Neural progenitor cell (in vitro differentiated cells): ENCODE results near the gene SPSB3. TPM values are rescaled to one million over a fixed set of nuclear protein-coding genes. Genes with fewer than 3 reads are reported as not detected.

Experiments used
- DNase-seq: peaks from one replicate; pipeline ENCODE4 v3.0.0-alpha.2; 2016; ENCODE audit warnings: low spot score
- H2AFZ ChIP-seq: fragments of 200-600 bp; sonication (generic); replicated peaks from 2 replicates; pipeline ENCODE4 v1.6.1; 2016; ENCODE audit warnings: antibody characterized with exemption
- H3F3A ChIP-seq: fragments of 200-600 bp; sonication (generic); 2 replicates; pipeline ENCODE4 v1.6.1; 2016; ENCODE audit warnings: antibody characterized with exemption, low read depth
- H3K27ac ChIP-seq: fragments of 200-600 bp; sonication (generic); 2 replicates; pipeline ENCODE4 v1.5.1; 2016; ENCODE audit warnings: mild to moderate bottlenecking
- H3K27me3 ChIP-seq: fragments of 200-600 bp; sonication (generic); 2 replicates; pipeline ENCODE4 v1.6.1; 2016; ENCODE audit warnings: mild to moderate bottlenecking, moderate library complexity
- H3K36me3 ChIP-seq: fragments of 200-600 bp; sonication (generic); 2 replicates; pipeline ENCODE4 v1.5.1; 2016
- H3K4me1 ChIP-seq: fragments of 200-600 bp; sonication (generic); 2 replicates; pipeline ENCODE4 v1.6.1; 2016; ENCODE audit warnings: mixed run types
- H3K4me2 ChIP-seq: fragments of 200-600 bp; sonication (generic); 2 replicates; pipeline ENCODE4 v1.6.1; 2016
- H3K4me3 ChIP-seq: fragments of 200-600 bp; sonication (generic); 2 replicates; pipeline ENCODE4 v1.5.1; 2016
- H3K79me2 ChIP-seq: fragments of 200-600 bp; sonication (generic); 2 replicates; pipeline ENCODE4 v1.6.1; 2016; ENCODE audit warnings: low read depth
- H3K9ac ChIP-seq: fragments of 200-600 bp; sonication (generic); 2 replicates; pipeline ENCODE4 v1.6.1; 2016
- H3K9me3 ChIP-seq: fragments of 200-600 bp; sonication (generic); 2 replicates; pipeline ENCODE4 v1.5.1; 2016; ENCODE audit warnings: low read depth
- H4K20me1 ChIP-seq: fragments of 200-600 bp; sonication (generic); 2 replicates; pipeline ENCODE4 v1.6.1; 2016; ENCODE audit warnings: low read depth
- H3K27ac Mint-ChIP-seq: 3 replicates; pipeline ENCODE4 v1.8.0; 2021; ENCODE audit warnings: mixed read lengths
- H3K27me3 Mint-ChIP-seq: 2 replicates; pipeline ENCODE4 v1.8.0; 2022; ENCODE audit warnings: low read depth, mild to moderate bottlenecking, inconsistent platforms, moderate library complexity, mixed read lengths; ENCODE audit not compliant: insufficient read depth
- H3K36me3 Mint-ChIP-seq: 3 replicates; pipeline ENCODE4 v1.8.0; 2021; ENCODE audit warnings: mixed read lengths
- H3K4me1 Mint-ChIP-seq: 3 replicates; pipeline ENCODE4 v1.8.0; 2021; ENCODE audit warnings: mixed read lengths
- H3K4me3 Mint-ChIP-seq: 3 replicates; pipeline ENCODE4 v1.8.0; 2021; ENCODE audit warnings: mild to moderate bottlenecking, moderate library complexity, mixed read lengths
- H3K9me3 Mint-ChIP-seq: 3 replicates; pipeline ENCODE4 v1.8.0; 2020; ENCODE audit warnings: mixed read lengths
- EZH2 ChIP-seq: fragments of 200-600 bp; sonication (generic); IDR thresholded peaks from 2 replicates; pipeline ENCODE4 v1.6.1; 2017; ENCODE audit warnings: antibody characterized with exemption, mild to moderate bottlenecking, moderate library complexity
- EZH2phosphoT487 ChIP-seq: fragments of 200-600 bp; sonication (generic); IDR thresholded peaks from 2 replicates; pipeline ENCODE4 v1.6.1; 2017; ENCODE audit warnings: antibody characterized with exemption
- total RNA-seq: library from RNA; depleted of rRNA; stranded (reverse); fragments of >200 nt; gene quantifications from 2 replicates; pipeline ENCODE4 v1.2.3, GENCODE V29; 2015; ENCODE audit warnings: low replicate concordance
- TF ChIP-seq, protein P1 (sequence below): fragments of 200-600 bp; sonication (generic); IDR thresholded peaks from 2 replicates; pipeline ENCODE4 v1.5.1; 2017; ENCODE audit warnings: antibody characterized with exemption, mild to moderate bottlenecking

Gene SPSB3
- total RNA-seq, 1 donor from 2014 or later: 18.7 TPM

DNA sequence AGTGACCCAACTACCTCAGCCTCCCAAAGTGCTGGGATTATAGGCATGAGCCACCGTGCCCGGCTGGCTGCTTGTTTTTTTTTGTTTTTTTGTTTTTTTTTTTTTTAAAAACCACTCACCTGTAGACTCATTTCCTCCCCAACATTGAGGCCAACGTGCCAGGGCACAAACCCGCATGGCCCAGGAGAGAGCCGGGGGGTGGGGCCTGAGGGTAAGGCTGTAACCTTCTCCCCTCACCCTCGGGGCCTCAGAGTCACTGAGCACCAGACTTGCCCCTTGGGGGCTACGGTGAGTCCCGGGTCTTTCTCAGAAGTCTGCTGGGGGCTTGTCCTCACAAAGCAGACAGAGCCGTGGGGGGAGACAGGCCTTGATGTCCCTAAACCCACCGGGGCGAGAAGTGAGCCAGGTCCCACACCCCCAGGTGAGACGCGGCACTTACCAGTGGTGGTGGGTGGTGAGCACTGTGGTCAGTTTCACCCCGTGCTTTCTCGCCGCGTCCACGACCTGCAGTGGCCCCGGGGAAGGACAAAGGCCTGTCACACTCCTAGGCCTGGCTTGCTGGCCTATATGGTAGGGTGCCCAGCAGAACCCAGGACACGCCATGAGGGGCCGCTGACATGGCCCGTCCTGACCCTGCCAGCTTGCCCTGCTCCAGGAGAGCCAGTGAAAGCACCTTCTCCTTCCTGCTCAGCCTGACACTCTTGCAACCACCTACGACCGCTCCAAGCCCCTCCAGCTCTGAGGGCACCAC is 39.7 kb upstream of the SPSB3 start:
- no peaks in the 10 kb centered on the region for H3K9me3 ChIP-seq
- H3K27me3 Mint-ChIP-seq: no peaks in the 10 kb centered on the region
- H3K36me3 Mint-ChIP-seq: no peaks in the 10 kb centered on the region
- H3K4me1 Mint-ChIP-seq: peaks cover 8% of the 10 kb centered on the region
- no peak overlapping the region for H2AFZ ChIP-seq
- H3K4me2 ChIP-seq: no peak overlapping the region
- H3K79me2 ChIP-seq: peaks cover 9% of the 10 kb centered on the region
- H3K9ac ChIP-seq: no peak overlapping the region
- H3K27me3 ChIP-seq: no peaks in the 10 kb centered on the region
- H4K20me1 ChIP-seq: peaks cover 24% of the 10 kb centered on the region
- no peak overlapping the region for H3K27ac ChIP-seq
- H3K27ac Mint-ChIP-seq: no peak overlapping the region
- no peak for TF ChIP-seq EZH2
- TF ChIP-seq, protein P1, sequence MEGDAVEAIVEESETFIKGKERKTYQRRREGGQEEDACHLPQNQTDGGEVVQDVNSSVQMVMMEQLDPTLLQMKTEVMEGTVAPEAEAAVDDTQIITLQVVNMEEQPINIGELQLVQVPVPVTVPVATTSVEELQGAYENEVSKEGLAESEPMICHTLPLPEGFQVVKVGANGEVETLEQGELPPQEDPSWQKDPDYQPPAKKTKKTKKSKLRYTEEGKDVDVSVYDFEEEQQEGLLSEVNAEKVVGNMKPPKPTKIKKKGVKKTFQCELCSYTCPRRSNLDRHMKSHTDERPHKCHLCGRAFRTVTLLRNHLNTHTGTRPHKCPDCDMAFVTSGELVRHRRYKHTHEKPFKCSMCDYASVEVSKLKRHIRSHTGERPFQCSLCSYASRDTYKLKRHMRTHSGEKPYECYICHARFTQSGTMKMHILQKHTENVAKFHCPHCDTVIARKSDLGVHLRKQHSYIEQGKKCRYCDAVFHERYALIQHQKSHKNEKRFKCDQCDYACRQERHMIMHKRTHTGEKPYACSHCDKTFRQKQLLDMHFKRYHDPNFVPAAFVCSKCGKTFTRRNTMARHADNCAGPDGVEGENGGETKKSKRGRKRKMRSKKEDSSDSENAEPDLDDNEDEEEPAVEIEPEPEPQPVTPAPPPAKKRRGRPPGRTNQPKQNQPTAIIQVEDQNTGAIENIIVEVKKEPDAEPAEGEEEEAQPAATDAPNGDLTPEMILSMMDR: no peak
- TF ChIP-seq EZH2phosphoT487: no peak
- no peak overlapping the region for H3K4me3 Mint-ChIP-seq
- no peaks in the 10 kb centered on the region for H3K9me3 Mint-ChIP-seq
- peaks cover 13% of the 10 kb centered on the region for H3F3A ChIP-seq
- H3K36me3 ChIP-seq: no peaks in the 10 kb centered on the region
- DNase-seq: no peak
- peaks cover 3% of the 10 kb centered on the region for H3K4me1 ChIP-seq
- H3K4me3 ChIP-seq: no peak overlapping the region

- peaks cover 10% of the 10 kb centered on the region for H3F3A ChIP-seq
- no peak overlapping the region for H3K4me2 ChIP-seq
- H3K4me3 ChIP-seq: no peak overlapping the region
- H3K4me1 Mint-ChIP-seq: peaks cover 8% of the 10 kb centered on the region
- no peak overlapping the region for H2AFZ ChIP-seq
- H3K4me3 Mint-ChIP-seq: no peak overlapping the region
- no peak for DNase-seq
- H3K79me2 ChIP-seq: peaks cover 9% of the 10 kb centered on the region
- H3K9me3 ChIP-seq: no peaks in the 10 kb centered on the region
- no peaks in the 10 kb centered on the region for H3K36me3 Mint-ChIP-seq
- H3K4me1 ChIP-seq: peaks cover 3% of the 10 kb centered on the region
- peaks cover 24% of the 10 kb centered on the region for H4K20me1 ChIP-seq
- no peak overlapping the region for H3K27ac Mint-ChIP-seq
- no peak overlapping the region for H3K27ac ChIP-seq
- H3K27me3 ChIP-seq: no peaks in the 10 kb centered on the region
- TF ChIP-seq, protein P1: no peak
- TF ChIP-seq EZH2phosphoT487 (no peak), EZH2 (no peak)
- no peaks in the 10 kb centered on the region for H3K27me3 Mint-ChIP-seq
- no peaks in the 10 kb centered on the region for H3K36me3 ChIP-seq
- H3K9me3 Mint-ChIP-seq: no peaks in the 10 kb centered on the region
- H3K9ac ChIP-seq: no peak overlapping the region
Measured at GRCh38 chr16:1820946-1821290, 38.5 kb upstream of the SPSB3 start.

GRCh38 chr16:1820096-1820945 is 38.0 kb upstream of the SPSB3 start:
- no peaks in the 10 kb centered on the region for H3K4me1 ChIP-seq
- DNase-seq: no peak
- no peak overlapping the region for H3K4me3 ChIP-seq
- H3F3A ChIP-seq: peaks cover 6% of the 10 kb centered on the region
- peaks cover 3% of the 10 kb centered on the region for H3K79me2 ChIP-seq
- peaks cover 18% of the 10 kb centered on the region for H4K20me1 ChIP-seq
- Mint-ChIP-seq H3K27me3 (no peaks in the 10 kb centered on the region), H3K4me3 (no peak overlapping the region), H3K9me3 (no peaks in the 10 kb centered on the region), H3K36me3 (peaks cover 2% of the 10 kb centered on the region), H3K4me1 (peaks cover 3% of the 10 kb centered on the region), H3K27ac (no peak overlapping the region)
- TF ChIP-seq, protein P1: no peak
- no peak for TF ChIP-seq EZH2phosphoT487
- no peak for TF ChIP-seq EZH2
- no peak overlapping the region for H2AFZ ChIP-seq
- H3K27ac ChIP-seq: no peak overlapping the region
- H3K27me3 ChIP-seq: no peaks in the 10 kb centered on the region
- no peaks in the 10 kb centered on the region for H3K9me3 ChIP-seq
- H3K9ac ChIP-seq: no peak overlapping the region
- H3K36me3 ChIP-seq: no peaks in the 10 kb centered on the region
- no peak overlapping the region for H3K4me2 ChIP-seq
